Erythroblast (primary cell): Measurements from ENCODE around the gene CALCOCO2.

Experiments
- GATA1 ChIP-seq: IDR thresholded peaks from 2 replicates; pipeline ENCODE4 v1.6.1; 2011; ENCODE audit warnings: low read depth, mild to moderate bottlenecking, control low read depth, low read length, moderate library complexity
- POLR2A ChIP-seq: IDR thresholded peaks from 2 replicates; pipeline ENCODE4 v1.6.1; 2011; ENCODE audit warnings: mild to moderate bottlenecking, low read length

DNA sequence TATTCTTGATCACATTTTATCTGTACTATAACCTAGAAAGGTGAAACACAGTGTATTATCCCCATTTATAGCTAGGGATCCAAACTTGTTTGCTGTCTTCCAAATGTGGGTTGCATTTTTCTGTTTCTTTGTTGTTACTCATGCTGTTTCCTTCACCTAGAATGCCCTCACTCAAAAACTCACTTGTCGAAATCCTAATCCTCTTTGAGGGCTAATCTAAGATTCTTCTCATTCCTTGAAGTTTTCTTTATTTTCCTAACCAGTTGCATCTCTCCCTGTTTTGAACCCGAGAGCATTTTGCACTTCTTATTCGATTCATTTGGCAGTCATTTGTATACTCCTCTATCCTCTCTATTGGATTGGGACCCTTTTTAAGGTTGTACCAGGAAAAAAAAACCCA lies 9.6 kb downstream of the CALCOCO2 start:
- no peak for TF ChIP-seq POLR2A
- TF ChIP-seq GATA1 = no peak
